HEK293 (cell line): Measurements from ENCODE around the gene VEGFB.

Experiments used
- CTCF ChIA-PET: fragments of 350-600 bp; formaldehyde crosslinking; extraction: SDS; loops from one replicate; lab custom pipeline; 2021; ENCODE audit warnings: antibody characterized with exemption; lab: Yijun Ruan, JAX
- POLR2A ChIA-PET: fragments of 300-600 bp; formaldehyde crosslinking; extraction: SDS; loops from one replicate; lab custom pipeline; 2020; ENCODE audit warnings: antibody characterized with exemption, inconsistent platforms; lab: Yijun Ruan, JAX
- H3K27ac ChIP-seq: fragments of 200-500 bp; sonication (Bioruptor generic); 2 replicates; pipeline ENCODE4 v1.5.1; 2014; ENCODE audit warnings: low read depth, low read length, control low read depth, inconsistent platforms; ENCODE audit errors: extremely low read depth
- H3K36me3 ChIP-seq, 2 experiments: fragments of 200-500 bp in 1 of 2; sonication (Bioruptor generic) in 1 of 2; 1 replicate in 1 of 2; 2 replicates in 1 of 2; pipeline ENCODE4 v1.5.1; 2014 to 2017; ENCODE audit warnings: inconsistent platforms in 2 of 2, low read length in 2 of 2; ENCODE audit not compliant: control insufficient read depth in 2 of 2, insufficient read depth in 1 of 2
- H3K4me1 ChIP-seq: fragments of 200-500 bp; sonication (Bioruptor generic); 2 replicates; pipeline ENCODE4 v1.5.1; 2014; ENCODE audit warnings: mild to moderate bottlenecking, low read length, inconsistent platforms; ENCODE audit not compliant: control insufficient read depth, insufficient read depth
- H3K4me3 ChIP-seq: 2 replicates; pipeline ENCODE4 v1.5.1; 2011; ENCODE audit warnings: low read depth, mild to moderate bottlenecking, control low read depth, low read length, moderate library complexity
- H3K9me3 ChIP-seq: fragments of 200-500 bp; sonication (Bioruptor generic); 2 replicates; pipeline ENCODE4 v1.5.1; 2014; ENCODE audit warnings: low read depth, low read length, inconsistent platforms; ENCODE audit not compliant: control insufficient read depth, insufficient read depth
- EGR2 ChIP-seq: fragments of 450-650 bp; formaldehyde crosslinking; IDR thresholded peaks from 2 replicates; pipeline ENCODE4 v1.5.1; 2016; ENCODE audit warnings: low read depth, missing biosample characterization, missing genetic modification characterization
- FEZF1 ChIP-seq: fragments of 450-650 bp; formaldehyde crosslinking; IDR thresholded peaks from 2 replicates; pipeline ENCODE4 v1.5.1; 2016; ENCODE audit warnings: missing biosample characterization, missing genetic modification characterization
- GLIS2 ChIP-seq: fragments of 450-650 bp; formaldehyde crosslinking; IDR thresholded peaks from 2 replicates; pipeline ENCODE4 v1.5.1; 2016; ENCODE audit warnings: missing biosample characterization, missing genetic modification characterization
- IKZF3 ChIP-seq: fragments of 450-650 bp; IDR thresholded peaks from 2 replicates; pipeline ENCODE4 v1.5.0; 2018; ENCODE audit warnings: missing biosample characterization, mild to moderate bottlenecking, missing genetic modification characterization, moderate library complexity
- KLF1 ChIP-seq: fragments of 450-650 bp; formaldehyde crosslinking; IDR thresholded peaks from 2 replicates; pipeline ENCODE4 v1.5.1; 2016; ENCODE audit warnings: missing biosample characterization, missing genetic modification characterization
- KLF10 ChIP-seq: fragments of 450-650 bp; IDR thresholded peaks from 2 replicates; pipeline ENCODE4 v1.5.1; 2018; ENCODE audit warnings: missing biosample characterization, mild to moderate bottlenecking, missing genetic modification characterization
- MYNN ChIP-seq: fragments of 450-650 bp; formaldehyde crosslinking; IDR thresholded peaks from 2 replicates; pipeline ENCODE4 v1.5.1; 2016; ENCODE audit warnings: missing biosample characterization, missing genetic modification characterization, borderline replicate concordance
- OSR2 ChIP-seq: fragments of 450-650 bp; formaldehyde crosslinking; IDR thresholded peaks from 2 replicates; pipeline ENCODE4 v1.5.1; 2016; ENCODE audit warnings: missing biosample characterization, missing genetic modification characterization
- SALL2 ChIP-seq: fragments of 450-650 bp; formaldehyde crosslinking; IDR thresholded peaks from 2 replicates; pipeline ENCODE4 v1.5.0; 2017; ENCODE audit warnings: missing biosample characterization, mild to moderate bottlenecking, missing genetic modification characterization, borderline replicate concordance
- SP3 ChIP-seq: fragments of 450-650 bp; formaldehyde crosslinking; IDR thresholded peaks from 2 replicates; pipeline ENCODE4 v1.5.1; 2016; ENCODE audit warnings: missing biosample characterization, missing genetic modification characterization
- ZBTB1 ChIP-seq: fragments of 450-650 bp; formaldehyde crosslinking; IDR thresholded peaks from 2 replicates; pipeline ENCODE4 v1.5.1; 2016; ENCODE audit warnings: missing biosample characterization, missing genetic modification characterization
- ZBTB17 ChIP-seq: fragments of 450-650 bp; formaldehyde crosslinking; IDR thresholded peaks from 2 replicates; pipeline ENCODE4 v1.5.1; 2016; ENCODE audit warnings: missing biosample characterization, missing genetic modification characterization
- ZEB2 ChIP-seq: fragments of 450-650 bp; formaldehyde crosslinking; IDR thresholded peaks from 2 replicates; pipeline ENCODE4 v1.5.1; 2016; ENCODE audit warnings: missing biosample characterization, missing genetic modification characterization
- ZFHX2 ChIP-seq: fragments of 450-650 bp; formaldehyde crosslinking; conservative IDR thresholded peaks from 2 replicates; pipeline ENCODE4 v1.5.1; 2016; ENCODE audit warnings: missing biosample characterization, missing genetic modification characterization
- ZFP69B ChIP-seq: fragments of 450-650 bp; formaldehyde crosslinking; IDR thresholded peaks from 2 replicates; pipeline ENCODE4 v1.5.1; 2016; ENCODE audit warnings: missing biosample characterization, missing genetic modification characterization
- ZNF2 ChIP-seq: fragments of 450-650 bp; formaldehyde crosslinking; IDR thresholded peaks from 2 replicates; pipeline ENCODE4 v1.5.1; 2016; ENCODE audit warnings: missing biosample characterization, missing genetic modification characterization
- ZNF335 ChIP-seq: fragments of 450-650 bp; formaldehyde crosslinking; conservative IDR thresholded peaks from 2 replicates; pipeline ENCODE4 v1.5.1; 2016; ENCODE audit warnings: missing biosample characterization, missing genetic modification characterization
- ZNF341 ChIP-seq: fragments of 450-650 bp; formaldehyde crosslinking; IDR thresholded peaks from 2 replicates; pipeline ENCODE4; 2016; ENCODE audit warnings: low read depth, missing biosample characterization, missing genetic modification characterization
- ZNF37A ChIP-seq: fragments of 450-650 bp; IDR thresholded peaks from 2 replicates; pipeline ENCODE4 v1.5.1; 2018; ENCODE audit warnings: missing biosample characterization, missing genetic modification characterization
- ZNF433 ChIP-seq: fragments of 450-650 bp; formaldehyde crosslinking; IDR thresholded peaks from 2 replicates; pipeline ENCODE4 v1.5.1; 2016; ENCODE audit warnings: missing biosample characterization, missing genetic modification characterization, low read depth
- ZNF48 ChIP-seq: fragments of 450-650 bp; formaldehyde crosslinking; IDR thresholded peaks from 2 replicates; pipeline ENCODE4 v1.5.1; 2016; ENCODE audit warnings: missing biosample characterization, missing genetic modification characterization
- ZNF530 ChIP-seq: fragments of 450-650 bp; formaldehyde crosslinking; IDR thresholded peaks from 2 replicates; pipeline ENCODE4 v1.5.1; 2016; ENCODE audit warnings: low read depth, missing biosample characterization, missing genetic modification characterization
- ZSCAN30 ChIP-seq: fragments of 450-650 bp; IDR thresholded peaks from 2 replicates; pipeline ENCODE4 v1.5.1; 2018; ENCODE audit warnings: missing biosample characterization, mild to moderate bottlenecking, missing genetic modification characterization, moderate library complexity
- TF ChIP-seq, protein P1 (sequence below): fragments of 450-650 bp; formaldehyde crosslinking; conservative IDR thresholded peaks from 2 replicates; pipeline ENCODE4 v1.5.1; 2016; ENCODE audit warnings: low read depth, missing biosample characterization, missing genetic modification characterization

Gene VEGFB

DNA sequence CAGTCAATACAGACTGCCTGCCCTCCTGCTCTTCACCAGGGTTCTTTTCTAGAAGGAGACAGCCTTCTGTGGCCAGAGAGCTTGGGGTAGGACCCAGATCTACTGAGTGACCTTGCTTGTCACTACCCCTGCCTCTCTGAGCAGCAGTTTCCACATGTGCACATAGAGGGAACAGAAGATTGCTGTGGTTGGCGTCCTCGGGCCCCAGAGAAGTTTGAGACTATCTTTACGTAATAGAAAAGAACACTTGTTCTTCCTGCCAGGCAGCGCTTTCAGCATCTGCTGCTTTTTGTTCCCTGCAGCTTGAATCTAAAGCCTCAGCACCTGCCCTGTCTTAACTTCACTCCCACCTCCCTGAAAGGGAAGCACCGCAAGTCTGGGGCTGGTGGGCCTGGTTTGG is 4.6 kb downstream of the VEGFB start:
- TF ChIP-seq ZNF341 (tag by site-specific recombination) = no peak
- TF ChIP-seq ZNF48 (tag by site-specific recombination) = no peak
- TF ChIP-seq, protein P1, sequence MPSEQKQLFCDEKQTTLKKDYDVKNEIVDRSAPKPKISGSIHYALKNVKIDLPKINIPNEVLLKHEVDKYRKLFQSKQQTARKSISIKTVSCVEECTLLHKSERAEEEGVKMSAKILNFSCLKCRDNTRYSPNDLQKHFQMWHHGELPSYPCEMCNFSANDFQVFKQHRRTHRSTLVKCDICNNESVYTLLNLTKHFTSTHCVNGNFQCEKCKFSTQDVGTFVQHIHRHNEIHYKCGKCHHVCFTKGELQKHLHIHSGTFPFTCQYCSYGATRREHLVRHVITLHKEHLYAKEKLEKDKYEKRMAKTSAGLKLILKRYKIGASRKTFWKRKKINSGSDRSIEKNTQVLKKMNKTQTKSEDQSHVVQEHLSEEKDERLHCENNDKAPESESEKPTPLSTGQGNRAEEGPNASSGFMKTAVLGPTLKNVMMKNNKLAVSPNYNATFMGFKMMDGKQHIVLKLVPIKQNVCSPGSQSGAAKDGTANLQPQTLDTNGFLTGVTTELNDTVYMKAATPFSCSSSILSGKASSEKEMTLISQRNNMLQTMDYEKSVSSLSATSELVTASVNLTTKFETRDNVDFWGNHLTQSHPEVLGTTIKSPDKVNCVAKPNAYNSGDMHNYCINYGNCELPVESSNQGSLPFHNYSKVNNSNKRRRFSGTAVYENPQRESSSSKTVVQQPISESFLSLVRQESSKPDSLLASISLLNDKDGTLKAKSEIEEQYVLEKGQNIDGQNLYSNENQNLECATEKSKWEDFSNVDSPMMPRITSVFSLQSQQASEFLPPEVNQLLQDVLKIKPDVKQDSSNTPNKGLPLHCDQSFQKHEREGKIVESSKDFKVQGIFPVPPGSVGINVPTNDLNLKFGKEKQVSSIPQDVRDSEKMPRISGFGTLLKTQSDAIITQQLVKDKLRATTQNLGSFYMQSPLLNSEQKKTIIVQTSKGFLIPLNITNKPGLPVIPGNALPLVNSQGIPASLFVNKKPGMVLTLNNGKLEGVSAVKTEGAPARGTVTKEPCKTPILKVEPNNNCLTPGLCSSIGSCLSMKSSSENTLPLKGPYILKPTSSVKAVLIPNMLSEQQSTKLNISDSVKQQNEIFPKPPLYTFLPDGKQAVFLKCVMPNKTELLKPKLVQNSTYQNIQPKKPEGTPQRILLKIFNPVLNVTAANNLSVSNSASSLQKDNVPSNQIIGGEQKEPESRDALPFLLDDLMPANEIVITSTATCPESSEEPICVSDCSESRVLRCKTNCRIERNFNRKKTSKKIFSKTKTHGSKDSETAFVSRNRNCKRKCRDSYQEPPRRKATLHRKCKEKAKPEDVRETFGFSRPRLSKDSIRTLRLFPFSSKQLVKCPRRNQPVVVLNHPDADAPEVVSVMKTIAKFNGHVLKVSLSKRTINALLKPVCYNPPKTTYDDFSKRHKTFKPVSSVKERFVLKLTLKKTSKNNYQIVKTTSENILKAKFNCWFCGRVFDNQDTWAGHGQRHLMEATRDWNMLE (tag by site-specific recombination) = no peak
- no peak for TF ChIP-seq ZSCAN30 (tag by site-specific recombination)
- no peak for TF ChIP-seq ZBTB1 (tag by site-specific recombination)
- no peak for TF ChIP-seq ZBTB17 (tag by site-specific recombination)
- no peak for TF ChIP-seq KLF10 (tag by site-specific recombination)
- no peak for TF ChIP-seq SP3 (tag by site-specific recombination)
- TF ChIP-seq IKZF3 (tag by site-specific recombination) = no peak
- no peak for TF ChIP-seq ZNF2 (tag by site-specific recombination)
- TF ChIP-seq ZNF335 (tag by site-specific recombination) = no peak
- no peak for TF ChIP-seq ZNF37A (tag by site-specific recombination)
- no peak for TF ChIP-seq ZNF433 (tag by site-specific recombination)
- no peak for TF ChIP-seq SALL2 (tag by site-specific recombination)
- no peak for TF ChIP-seq MYNN (tag by site-specific recombination)
- no peak for TF ChIP-seq ZFP69B (tag by site-specific recombination)
- TF ChIP-seq OSR2 (tag by site-specific recombination) = no peak
- no peak for TF ChIP-seq ZFHX2 (tag by site-specific recombination)
- TF ChIP-seq ZNF530 (tag by site-specific recombination) = no peak
- no peak overlapping the region for H3K4me3 ChIP-seq
- POLR2A ChIA-PET = interaction anchor here (0.8 to 3.9 kb wide), 2 partner anchors 13 kb away, joined by 12 to 14 read pairs; partner anchors contain the start of genes NUDT22 and TRPT1

DNA sequence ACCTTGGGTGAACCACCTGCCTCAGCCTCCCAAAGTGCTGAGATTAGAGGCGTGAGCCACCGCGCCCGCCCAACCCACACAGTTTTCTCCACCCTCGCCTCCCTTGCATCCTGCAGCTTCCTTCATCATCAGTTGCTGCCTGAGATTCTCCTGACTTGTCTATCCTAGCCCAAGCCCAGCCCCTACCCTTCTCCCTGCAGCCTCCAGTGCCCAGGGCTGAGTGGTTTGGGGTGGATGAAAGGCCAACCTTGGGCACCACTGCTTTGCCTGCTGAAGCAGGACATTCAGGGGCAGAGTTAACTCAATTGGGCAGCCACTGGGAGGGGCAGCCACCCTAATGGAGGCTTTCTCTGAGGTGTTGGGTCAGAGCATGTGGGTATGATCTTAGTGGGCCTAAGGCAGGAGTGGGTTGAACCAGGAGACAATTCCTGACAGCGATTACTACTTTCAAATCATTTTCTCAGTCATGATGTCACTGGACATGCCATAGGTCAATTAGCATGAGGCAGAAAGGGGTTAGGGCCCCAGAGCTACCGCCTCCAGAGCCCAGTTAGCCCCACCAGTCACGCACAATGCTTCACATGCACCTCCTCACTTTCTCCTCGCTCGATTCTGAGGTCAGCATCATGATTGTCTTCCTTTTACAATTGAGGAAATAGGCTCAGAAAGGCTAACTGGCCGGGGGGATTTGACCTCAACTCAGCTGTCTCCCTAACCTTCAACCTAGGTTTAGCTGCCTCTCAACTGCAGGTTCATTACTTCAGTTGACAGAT is 5.5 kb downstream of the VEGFB start:
- Histone ChIP-seq H3K27ac (peak overlapping the region; percentile 55), H3K4me3 (peak overlapping the region; percentile 75), H3K9me3 (no peaks in the 10 kb centered on the region), H3K36me3 (peaks cover 0 to 48% of the 10 kb centered on the region in 2 experiments; a peak in 1 of 3 replicates), H3K4me1 (no peaks in the 10 kb centered on the region)
- TF ChIP-seq KLF1 (tag by site-specific recombination) = peak; percentile 40; the same call in 1 of the 2 replicates
- TF ChIP-seq EGR2 = peak; percentile 25; the same call in 1 of the 2 replicates
- TF ChIP-seq ZFHX2 (tag by site-specific recombination) = peak; percentile 15
- TF ChIP-seq ZEB2 (tag by site-specific recombination) = no peak
- no peak for TF ChIP-seq FEZF1 (tag by site-specific recombination)
- no peak for TF ChIP-seq GLIS2 (tag by site-specific recombination)
- CTCF ChIA-PET = interaction anchor here (0.6 kb wide), 1 partner anchor 54 kb away, joined by 3 read pairs; no protein-coding TSS in a partner anchor
- POLR2A ChIA-PET = interaction anchor here (0.6 to 3.9 kb wide), 5 partner anchors 10 to 72 kb away, joined by 3 to 14 read pairs (median 3); partner anchors contain the start of genes DNAJC4, NUDT22 and TRPT1

More for the DNA sequence above, 4.6 kb downstream of the VEGFB start:
- Histone ChIP-seq H3K9me3 (no peaks in the 10 kb centered on the region), H3K4me1 (no peaks in the 10 kb centered on the region), H3K27ac (no peak overlapping the region), H3K36me3 (peaks cover 0 to 42% of the 10 kb centered on the region in 2 experiments; a peak in 1 of 3 replicates)
- CTCF ChIA-PET = interaction anchor here (0.7 kb wide), 1 partner anchor 31 kb away, joined by 3 read pairs; no protein-coding TSS in a partner anchor
